Psoas muscle (tissue), 8 donors: ENCODE data around the gene PLEKHH3. TPM values are rescaled to one million over a fixed set of nuclear protein-coding genes. Genes with fewer than 3 reads are reported as not detected.

Experiments
- ATAC-seq, 4 donors: fragments of 200-7000 bp; cut with Tn5 transposase; one replicate each; pipeline ENCODE4 v1.9.1; 2020; ENCODE audit warnings: moderate library complexity in 3 of 4, mild to moderate bottlenecking in 2 of 4
- DNase-seq, 2 donors: peaks; one replicate each; pipeline ENCODE4 v3.0.0-alpha.2; 2020
- H3K27ac ChIP-seq: fragments of 200-600 bp; one replicate; pipeline ENCODE4 v1.8.0; 2022
- H3K27me3 ChIP-seq, 3 donors: fragments of 200-600 bp in 1 of 3; one replicate each; pipeline versions ENCODE4 v1.6.1 to v1.8.0; 2013 to 2022; ENCODE audit warnings: low read length in 2 of 3, mild to moderate bottlenecking in 2 of 3, moderate library complexity in 1 of 3; ENCODE audit not compliant: insufficient read depth in 3 of 3
- H3K36me3 ChIP-seq, 2 donors: fragments of 200-600 bp in 1 of 2; one replicate each; pipeline versions ENCODE4 v1.6.1 to v1.8.0; 2013 to 2022; ENCODE audit warnings: low read depth in 1 of 2, mild to moderate bottlenecking in 1 of 2, moderate library complexity in 1 of 2; ENCODE audit not compliant: insufficient read depth in 1 of 2
- H3K4me1 ChIP-seq: fragments of 200-600 bp; one replicate; pipeline ENCODE4 v1.8.0; 2022
- H3K4me3 ChIP-seq: fragments of 200-600 bp; one replicate; pipeline ENCODE4 v1.8.0; 2022; ENCODE audit warnings: mild to moderate bottlenecking
- H3K9me3 ChIP-seq: fragments of 200-600 bp; one replicate; pipeline ENCODE4 v1.8.0; 2022
- WGBS, 3 donors: extraction: QIAGEN DNeasy Blood & Tissue Kit; methylation state at CpG; one replicate each; pipeline versions ENCODE4 v1.1.6 to v1.1.7; 2013; 5-methylcytosine and 5-hydroxymethylcytosine counted together
- intact Hi-C, 2 donors: fragments of 100-400 bp; cut with DNase I; formaldehyde crosslinking; loops; one replicate each; pipeline versions ENCODE4 v1.11.0 to v1.14.2; 2022
- polyA plus RNA-seq, 3 donors: library from polyadenylated mRNA; stranded (reverse); fragments of 200-250 nt; gene quantifications; one replicate each; pipeline ENCODE4 v1.2.3, GENCODE V29; 2013
- total RNA-seq, 4 donors: library from RNA; stranded (reverse); fragmentation: NEBNext Ultra II Directional in 2 of 4; extraction: Animal tissue kit (Norgen Biotek cat#: 25700) in 2 of 4; gene quantifications; one replicate each; pipeline versions ENCODE4 v1.2.1 to v1.2.4, GENCODE V29; 2021 to 2023
- TF ChIP-seq, protein P1 (sequence below): fragments of 200-600 bp; IDR thresholded peaks from one replicate; pipeline ENCODE4 v1.8.0; 2022; ENCODE audit warnings: antibody characterized with exemption
- donor health status: healthy with polysubstance abuse.
- donor health status: DM: no; HTN: no; CAD: no; lungs with moderate emphysema.
- donor health status: Bipolar disorder and iron deficiency.
- donor health status: healthy.
- donor health status: DM: yes; HTN: yes; CAD: no.
- donor health status: DM: no; HTN: no; CAD: no.
- donor health status: DM: no; HTN: no; CAD: no.
- donor health status: DM: yes; HTN: yes; CAD: no.

The PLEKHH3 gene
- total and polyA plus RNA-seq, 7 donors: 12.7 to 33.8 (median 15.8) TPM

DNA sequence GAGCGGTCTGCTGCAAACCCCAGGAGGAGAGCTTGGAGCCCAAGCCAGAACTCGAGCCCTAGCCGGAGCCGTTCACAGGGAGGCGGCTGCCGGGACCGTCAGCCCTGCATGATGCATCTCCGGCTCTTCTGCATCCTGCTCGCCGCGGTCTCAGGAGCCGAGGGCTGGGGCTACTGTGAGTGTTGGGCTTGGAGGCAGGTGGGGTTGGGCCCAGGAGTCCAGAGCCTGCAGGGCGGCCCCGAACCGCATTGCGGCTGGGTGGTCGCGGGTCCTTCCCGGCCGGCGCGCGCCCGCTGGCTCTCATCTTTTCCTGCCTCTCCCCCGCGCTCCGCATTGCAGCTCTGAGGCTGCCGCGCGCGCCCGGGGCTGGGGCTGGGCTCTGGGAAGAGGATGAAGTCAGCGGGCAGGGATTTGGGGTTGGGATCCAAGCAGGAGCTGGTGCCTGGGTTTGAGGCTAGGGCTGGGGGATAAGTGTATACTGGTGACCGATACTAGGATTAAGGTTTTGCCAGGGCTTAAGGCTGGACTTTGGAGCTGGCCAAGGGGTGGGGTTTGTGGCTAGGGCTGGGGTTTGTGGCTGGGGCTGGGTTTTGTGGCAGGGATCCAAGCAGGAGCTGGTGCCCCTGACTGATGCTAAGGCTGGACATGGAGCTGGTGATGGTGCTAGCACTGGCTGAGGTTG, 6.1 kb upstream of the PLEKHH3 start:
- Histone ChIP-seq H3K27ac (peak overlapping the region; percentile 44), H3K9me3 (no peaks in the 10 kb centered on the region), H3K27me3 (no peaks in the 10 kb centered on the region), H3K36me3 (peaks cover 0 to 15% of the 10 kb centered on the region in 2 donors), H3K4me1 (peaks cover 45% of the 10 kb centered on the region), H3K4me3 (peak overlapping the region; percentile 64)
- TF ChIP-seq, protein P1, sequence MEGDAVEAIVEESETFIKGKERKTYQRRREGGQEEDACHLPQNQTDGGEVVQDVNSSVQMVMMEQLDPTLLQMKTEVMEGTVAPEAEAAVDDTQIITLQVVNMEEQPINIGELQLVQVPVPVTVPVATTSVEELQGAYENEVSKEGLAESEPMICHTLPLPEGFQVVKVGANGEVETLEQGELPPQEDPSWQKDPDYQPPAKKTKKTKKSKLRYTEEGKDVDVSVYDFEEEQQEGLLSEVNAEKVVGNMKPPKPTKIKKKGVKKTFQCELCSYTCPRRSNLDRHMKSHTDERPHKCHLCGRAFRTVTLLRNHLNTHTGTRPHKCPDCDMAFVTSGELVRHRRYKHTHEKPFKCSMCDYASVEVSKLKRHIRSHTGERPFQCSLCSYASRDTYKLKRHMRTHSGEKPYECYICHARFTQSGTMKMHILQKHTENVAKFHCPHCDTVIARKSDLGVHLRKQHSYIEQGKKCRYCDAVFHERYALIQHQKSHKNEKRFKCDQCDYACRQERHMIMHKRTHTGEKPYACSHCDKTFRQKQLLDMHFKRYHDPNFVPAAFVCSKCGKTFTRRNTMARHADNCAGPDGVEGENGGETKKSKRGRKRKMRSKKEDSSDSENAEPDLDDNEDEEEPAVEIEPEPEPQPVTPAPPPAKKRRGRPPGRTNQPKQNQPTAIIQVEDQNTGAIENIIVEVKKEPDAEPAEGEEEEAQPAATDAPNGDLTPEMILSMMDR: no peak
- ATAC-seq: no peak
- WGBS, 3 donors: 1 to 2% (median 1%) methylated on average over 32 to 34 of the region's 34 CpGs
- intact Hi-C loops: no loop called here
- DNase-seq: peak; percentile 56 to 67

DNA sequence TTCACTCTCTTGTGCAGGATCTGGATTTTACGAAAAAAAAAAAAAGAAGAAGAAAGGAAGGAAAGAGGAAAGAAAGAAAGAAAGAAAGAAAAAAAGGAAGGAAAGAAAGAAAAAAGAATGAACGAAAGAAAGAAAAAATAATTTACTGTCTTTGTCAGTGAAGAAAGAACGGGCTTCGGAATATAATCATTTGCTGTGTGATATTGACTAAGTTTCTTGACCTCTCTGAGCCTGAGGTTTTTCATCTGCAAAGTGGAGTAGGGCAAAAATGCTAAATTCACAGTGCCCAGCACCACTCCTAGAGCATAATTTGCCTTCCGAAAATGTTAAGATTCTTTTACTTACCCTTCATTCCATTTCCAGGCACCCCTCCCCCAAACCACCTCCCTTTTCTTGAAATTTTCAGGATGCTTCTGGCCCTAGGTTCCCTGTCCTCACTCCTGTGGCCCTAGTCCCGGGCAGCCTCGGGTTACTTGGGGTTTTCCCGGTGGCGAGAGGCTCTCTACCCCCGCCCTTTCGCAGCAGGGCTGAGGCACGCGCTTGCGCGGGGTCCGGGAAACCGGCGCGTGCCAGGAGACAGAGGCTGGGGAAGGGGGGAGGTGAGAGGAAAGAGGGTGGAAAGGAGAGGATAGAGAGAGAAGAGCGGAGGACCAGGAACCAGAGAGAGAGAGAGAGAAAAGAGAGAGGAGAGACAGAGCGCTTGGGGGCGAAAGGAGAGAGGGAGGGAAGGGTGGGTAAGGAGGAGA, 5.4 kb upstream of the PLEKHH3 start, which contains the start of gene CNTNAP1:
CNTNAP1 (plus strand) TSS at position 556 of the 746 bp plus-strand sequence. CDS start 299 bp downstream, outside the sequence.
- peak within 1 kb of the TSS; percentile 44 for H3K27ac ChIP-seq
- intact Hi-C loops: no loop called here
- no peaks in the 10 kb centered on the region for H3K9me3 ChIP-seq
- peaks cover 0 to 7% of the 10 kb centered on the region in 2 donors for H3K36me3 ChIP-seq
- no peak for ATAC-seq
- TF ChIP-seq, protein P1: no peak
- peaks cover 45% of the 10 kb centered on the region for H3K4me1 ChIP-seq
- 14 to 15% (median 15%) methylated on average over 19 to 22 of the region's 22 CpGs for WGBS, 3 donors
- no peaks in the 10 kb centered on the region for H3K27me3 ChIP-seq
- H3K4me3 ChIP-seq: peak within 1 kb of the TSS; percentile 64
- peak; percentile 74 to 75 for DNase-seq

DNA sequence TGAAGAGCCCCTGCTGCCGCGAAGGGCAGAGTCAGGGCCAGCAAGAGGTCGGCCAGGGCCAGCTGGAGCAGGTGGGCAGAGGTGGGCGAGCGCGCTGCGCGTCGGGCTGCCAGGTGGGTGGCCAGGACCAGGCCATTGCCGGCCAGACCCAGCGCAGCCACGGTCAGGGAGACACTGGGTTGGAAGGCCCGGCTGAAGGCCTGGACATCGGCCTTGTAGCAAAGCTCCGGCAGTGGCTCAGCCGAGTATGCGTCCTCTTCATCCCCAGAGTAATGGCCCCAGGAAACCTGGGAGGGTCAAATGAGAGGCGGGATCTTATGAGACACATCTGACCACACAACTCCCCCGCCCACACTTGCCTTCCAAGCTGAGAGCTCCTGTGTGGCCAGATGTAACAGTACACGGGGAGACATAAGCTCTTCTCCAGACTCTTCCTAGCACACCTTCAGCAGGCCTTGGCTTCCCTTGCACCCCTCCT, 3.6 kb upstream of the PLEKHH3 start:
- intact Hi-C loops: no loop called here

DNA sequence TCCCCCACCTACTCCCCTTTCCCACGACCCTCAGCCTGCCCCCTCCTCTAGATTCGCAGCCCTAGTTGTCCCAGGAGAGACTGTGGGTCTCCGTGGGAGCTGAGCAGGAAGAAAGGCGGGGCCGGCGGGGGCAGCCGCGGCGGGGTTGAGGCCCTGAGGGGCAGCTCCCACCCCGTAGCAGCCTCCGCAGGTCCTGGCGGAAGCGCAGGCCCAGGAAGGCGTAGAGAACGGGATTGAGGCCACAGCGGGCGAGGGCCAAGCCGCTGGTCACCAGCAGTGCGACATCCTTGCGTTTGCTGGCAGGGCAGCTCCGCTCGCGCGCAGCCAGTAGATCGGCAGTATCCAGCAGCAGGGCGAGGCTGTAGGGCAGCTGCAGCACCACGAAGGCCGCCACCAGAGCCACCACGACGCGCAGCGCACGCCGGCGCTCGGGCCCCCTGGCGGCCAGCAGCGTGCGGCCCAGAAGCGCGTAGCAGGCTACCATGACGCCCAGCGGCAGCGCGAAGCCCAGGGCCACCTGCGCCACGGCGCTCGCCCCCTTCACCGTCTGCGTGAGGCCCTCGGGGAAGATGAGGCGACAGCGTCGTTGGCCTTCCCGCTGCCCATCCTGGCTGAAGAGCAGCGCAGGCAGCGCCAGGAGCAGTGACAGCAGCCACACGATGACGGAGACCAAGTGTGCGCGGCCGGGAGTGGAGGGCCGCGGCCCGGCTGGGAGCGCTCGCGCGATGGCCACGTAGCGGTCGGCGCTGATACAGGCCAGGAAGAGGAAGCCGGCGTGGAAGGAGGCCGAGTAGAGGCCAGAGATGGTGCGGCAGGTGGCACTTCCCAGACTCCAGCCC, 2.9 kb upstream of the PLEKHH3 start:
- peak; percentile 53 to 65 (median 58) for ATAC-seq
- peak overlapping the region; percentile 96 for H3K4me3 ChIP-seq
- peak overlapping the region; percentile 81 for H3K27ac ChIP-seq
- no peaks in the 10 kb centered on the region for H3K36me3 ChIP-seq
- no peaks in the 10 kb centered on the region for H3K9me3 ChIP-seq
- TF ChIP-seq, protein P1: peak; percentile 86
- peak; percentile 85 to 92 for DNase-seq
- H3K4me1 ChIP-seq: peaks cover 47% of the 10 kb centered on the region
- 2 to 3% (median 2%) methylated on average over 68 to 78 of the region's 78 CpGs for WGBS, 3 donors
- intact Hi-C loops: loop anchor here (1.0 to 10.0 kb wide), 3 partner anchors 101 to 365 kb away; partner anchors contain the start of gene PSMC3IP (in 1 of the 2)
- no peaks in the 10 kb centered on the region for H3K27me3 ChIP-seq

More for the DNA sequence above, 3.6 kb upstream of the PLEKHH3 start:
- Histone ChIP-seq H3K4me1 (peaks cover 45% of the 10 kb centered on the region), H3K4me3 (peak overlapping the region; percentile 96), H3K36me3 (peaks cover 0 to 6% of the 10 kb centered on the region in 2 donors), H3K27me3 (no peaks in the 10 kb centered on the region), H3K9me3 (no peaks in the 10 kb centered on the region), H3K27ac (peak overlapping the region; percentile 81)
- 36 to 49% (median 38%) methylated on average over 20 of the region's 20 CpGs for WGBS, 3 donors
- TF ChIP-seq, protein P1: no peak
- DNase-seq (peak in 1 of 2 donors; percentile 69), ATAC-seq (no peak)
